ENCODE results near the gene SLC35E4. TPM values are rescaled to one million over a fixed set of nuclear protein-coding genes. Genes with fewer than 3 reads are reported as not detected.
"Not testable (repeated sequence)": the region's sequence is repeated elsewhere in the genome, so short reads cannot be mapped to it uniquely, and the experiment has no call there.

Gene SLC35E4
- total RNA-seq, 1 experiment from 2014 or later, result 5.5 TPM

DNA sequence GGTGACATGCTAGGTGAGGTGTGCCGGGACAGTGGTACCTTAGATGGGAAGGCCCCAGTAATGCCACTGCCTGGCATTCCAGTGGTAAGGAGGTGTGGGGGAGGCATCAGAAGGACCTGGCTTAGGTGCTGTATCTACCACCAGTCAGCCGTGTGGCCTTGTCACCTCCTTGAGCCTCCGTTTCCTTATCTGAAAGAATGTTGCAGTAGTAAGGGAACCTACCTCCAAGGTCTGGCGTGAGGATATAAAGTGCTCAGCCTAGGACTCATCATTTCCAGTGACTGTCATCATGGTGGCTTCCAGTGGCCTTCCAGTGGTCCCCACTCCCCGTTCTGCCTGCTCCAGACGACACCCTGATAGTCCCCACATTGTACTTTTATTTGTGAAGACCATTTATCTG is 38.9 kb downstream of the SLC35E4 start:
- ChIA-PET POLR2A (no interaction called here), CTCF (no interaction called here)
- H3K9me3 ChIP-seq (ENCODE audit: control insufficient read depth, insufficient read depth, low read depth, low read length), result no peaks in the 10 kb centered on the region
- ATAC-seq (no peak), DNase-seq (ENCODE audit: low read depth, low spot score) (no peak)
- H3K4me3 ChIP-seq (ENCODE audit: low read depth in 2 of 2, low read length in 2 of 2), result no peak overlapping the region
- H3K4me1 ChIP-seq (ENCODE audit: control insufficient read depth, insufficient read depth, low read length), result no peaks in the 10 kb centered on the region
- H3K36me3 ChIP-seq (ENCODE audit: control insufficient read depth, insufficient read depth, low read length), result no peaks in the 10 kb centered on the region
- TF ChIP-seq POLR2AphosphoS5 (IDR thresholded peaks at IDR 0.05; ENCODE audit: low read depth, low read length), result no peak
- no peak for TF ChIP-seq TCF7L2 (IDR thresholded peaks at IDR 0.05; ENCODE audit: low read depth, low read length)
- TF ChIP-seq, protein P1, sequence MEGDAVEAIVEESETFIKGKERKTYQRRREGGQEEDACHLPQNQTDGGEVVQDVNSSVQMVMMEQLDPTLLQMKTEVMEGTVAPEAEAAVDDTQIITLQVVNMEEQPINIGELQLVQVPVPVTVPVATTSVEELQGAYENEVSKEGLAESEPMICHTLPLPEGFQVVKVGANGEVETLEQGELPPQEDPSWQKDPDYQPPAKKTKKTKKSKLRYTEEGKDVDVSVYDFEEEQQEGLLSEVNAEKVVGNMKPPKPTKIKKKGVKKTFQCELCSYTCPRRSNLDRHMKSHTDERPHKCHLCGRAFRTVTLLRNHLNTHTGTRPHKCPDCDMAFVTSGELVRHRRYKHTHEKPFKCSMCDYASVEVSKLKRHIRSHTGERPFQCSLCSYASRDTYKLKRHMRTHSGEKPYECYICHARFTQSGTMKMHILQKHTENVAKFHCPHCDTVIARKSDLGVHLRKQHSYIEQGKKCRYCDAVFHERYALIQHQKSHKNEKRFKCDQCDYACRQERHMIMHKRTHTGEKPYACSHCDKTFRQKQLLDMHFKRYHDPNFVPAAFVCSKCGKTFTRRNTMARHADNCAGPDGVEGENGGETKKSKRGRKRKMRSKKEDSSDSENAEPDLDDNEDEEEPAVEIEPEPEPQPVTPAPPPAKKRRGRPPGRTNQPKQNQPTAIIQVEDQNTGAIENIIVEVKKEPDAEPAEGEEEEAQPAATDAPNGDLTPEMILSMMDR (IDR thresholded peaks at IDR 0.05), result no peak
- TF ChIP-seq, protein P2, sequence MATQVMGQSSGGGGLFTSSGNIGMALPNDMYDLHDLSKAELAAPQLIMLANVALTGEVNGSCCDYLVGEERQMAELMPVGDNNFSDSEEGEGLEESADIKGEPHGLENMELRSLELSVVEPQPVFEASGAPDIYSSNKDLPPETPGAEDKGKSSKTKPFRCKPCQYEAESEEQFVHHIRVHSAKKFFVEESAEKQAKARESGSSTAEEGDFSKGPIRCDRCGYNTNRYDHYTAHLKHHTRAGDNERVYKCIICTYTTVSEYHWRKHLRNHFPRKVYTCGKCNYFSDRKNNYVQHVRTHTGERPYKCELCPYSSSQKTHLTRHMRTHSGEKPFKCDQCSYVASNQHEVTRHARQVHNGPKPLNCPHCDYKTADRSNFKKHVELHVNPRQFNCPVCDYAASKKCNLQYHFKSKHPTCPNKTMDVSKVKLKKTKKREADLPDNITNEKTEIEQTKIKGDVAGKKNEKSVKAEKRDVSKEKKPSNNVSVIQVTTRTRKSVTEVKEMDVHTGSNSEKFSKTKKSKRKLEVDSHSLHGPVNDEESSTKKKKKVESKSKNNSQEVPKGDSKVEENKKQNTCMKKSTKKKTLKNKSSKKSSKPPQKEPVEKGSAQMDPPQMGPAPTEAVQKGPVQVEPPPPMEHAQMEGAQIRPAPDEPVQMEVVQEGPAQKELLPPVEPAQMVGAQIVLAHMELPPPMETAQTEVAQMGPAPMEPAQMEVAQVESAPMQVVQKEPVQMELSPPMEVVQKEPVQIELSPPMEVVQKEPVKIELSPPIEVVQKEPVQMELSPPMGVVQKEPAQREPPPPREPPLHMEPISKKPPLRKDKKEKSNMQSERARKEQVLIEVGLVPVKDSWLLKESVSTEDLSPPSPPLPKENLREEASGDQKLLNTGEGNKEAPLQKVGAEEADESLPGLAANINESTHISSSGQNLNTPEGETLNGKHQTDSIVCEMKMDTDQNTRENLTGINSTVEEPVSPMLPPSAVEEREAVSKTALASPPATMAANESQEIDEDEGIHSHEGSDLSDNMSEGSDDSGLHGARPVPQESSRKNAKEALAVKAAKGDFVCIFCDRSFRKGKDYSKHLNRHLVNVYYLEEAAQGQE (IDR thresholded peaks at IDR 0.05; ENCODE audit: insufficient read depth in 1 of 2, low read depth in 2 of 2, low read length in 1 of 2), result no peak
- TF ChIP-seq SIN3A (IDR thresholded peaks at IDR 0.05; ENCODE audit: borderline replicate concordance, insufficient read depth, low read depth, low read length), result no peak
- H3K27ac ChIP-seq (ENCODE audit: low read length), result no peak overlapping the region
- no peaks in the 10 kb centered on the region for H3K27me3 ChIP-seq (ENCODE audit: control insufficient read depth, insufficient read depth, low read length)
- BruUV-seq (replicated peaks), result no TSS peak
- in situ Hi-C loops (cut with HindIII; ENCODE audit: low pct_unique_long_range_greater_than_20kb, low sequenced_read_pairs), result no loop called here
- intact Hi-C loops (cut with micrococcal nuclease; ENCODE audit: unreplicated experiment), result no loop called here

DNA sequence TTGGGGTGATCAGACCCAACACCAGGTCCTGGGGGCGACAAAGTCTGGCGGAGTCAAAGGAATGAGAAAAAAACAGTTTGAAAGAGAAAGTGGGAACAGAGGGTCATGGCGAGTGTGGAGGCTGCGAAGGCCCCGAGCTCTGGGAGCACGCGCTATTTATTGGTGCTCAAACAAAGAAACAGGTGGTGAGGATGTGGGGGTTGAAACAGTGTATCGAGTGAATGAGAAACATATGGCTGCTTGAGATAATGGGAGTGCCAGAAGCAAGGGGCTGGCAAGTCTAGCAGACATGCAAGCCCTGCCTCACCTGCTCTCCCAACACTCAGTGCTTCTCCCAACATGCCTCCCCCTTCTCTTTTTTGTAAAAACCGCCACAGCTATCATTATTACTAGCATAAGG is 39.9 kb downstream of the SLC35E4 start:
- Histone ChIP-seq H3K36me3 (ENCODE audit: control insufficient read depth, insufficient read depth, low read length) (no peaks in the 10 kb centered on the region), H3K9me3 (ENCODE audit: control insufficient read depth, insufficient read depth, low read depth, low read length) (no peaks in the 10 kb centered on the region), H3K4me1 (ENCODE audit: control insufficient read depth, insufficient read depth, low read length) (no peaks in the 10 kb centered on the region), H3K4me3 (ENCODE audit: low read depth in 2 of 2, low read length in 2 of 2) (no peak overlapping the region), H3K27me3 (ENCODE audit: control insufficient read depth, insufficient read depth, low read length) (no peaks in the 10 kb centered on the region), H3K27ac (ENCODE audit: low read length) (no peak overlapping the region)
- no TSS peak for BruUV-seq (replicated peaks)
- in situ Hi-C loops (cut with HindIII; ENCODE audit: low pct_unique_long_range_greater_than_20kb, low sequenced_read_pairs) (no loop called here), intact Hi-C loops (cut with micrococcal nuclease; ENCODE audit: unreplicated experiment) (no loop called here)
- ATAC-seq (no peak), DNase-seq (ENCODE audit: low read depth, low spot score) (no peak)
- ChIA-PET CTCF (no interaction called here), POLR2A (interaction anchor here (0.6 kb wide), 1 partner anchor 641 kb away, joined by 4 read pairs; no protein-coding TSS in a partner anchor)
- TF ChIP-seq TCF7L2 (IDR thresholded peaks at IDR 0.05; ENCODE audit: low read depth, low read length), result no peak
- no peak for TF ChIP-seq SIN3A (IDR thresholded peaks at IDR 0.05; ENCODE audit: borderline replicate concordance, insufficient read depth, low read depth, low read length)
- TF ChIP-seq, protein P2 (IDR thresholded peaks at IDR 0.05; ENCODE audit: insufficient read depth in 1 of 2, low read depth in 2 of 2, low read length in 1 of 2), result no peak
- TF ChIP-seq, protein P1 (IDR thresholded peaks at IDR 0.05), result no peak
- no peak for TF ChIP-seq POLR2AphosphoS5 (IDR thresholded peaks at IDR 0.05; ENCODE audit: low read depth, low read length)

DNA sequence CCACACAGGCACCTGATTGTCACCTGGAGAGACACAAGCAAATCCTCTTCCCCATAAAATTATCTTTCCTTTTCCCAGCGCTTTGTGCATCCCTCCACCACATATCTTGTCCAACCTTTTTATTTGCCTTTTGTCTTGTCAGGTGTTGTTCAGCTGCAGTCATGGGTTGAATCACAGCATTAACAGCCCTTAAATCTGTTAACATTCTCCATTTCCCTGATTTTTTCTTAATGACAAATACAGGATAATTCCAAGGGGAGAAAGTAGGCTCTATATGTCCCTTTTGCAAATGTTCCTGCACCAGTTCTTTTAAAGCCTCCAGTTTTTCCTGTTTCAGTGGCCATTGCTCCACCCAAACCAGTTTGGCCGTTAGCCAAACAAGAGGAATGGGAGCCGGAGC is 41.0 kb downstream of the SLC35E4 start:
- H3K9me3 ChIP-seq (ENCODE audit: control insufficient read depth, insufficient read depth, low read depth, low read length); H3K27me3 ChIP-seq (ENCODE audit: control insufficient read depth, insufficient read depth, low read length); intact Hi-C loops (cut with micrococcal nuclease; ENCODE audit: unreplicated experiment); H3K36me3 ChIP-seq (ENCODE audit: control insufficient read depth, insufficient read depth, low read length); CTCF ChIA-PET; DNase-seq (ENCODE audit: low read depth, low spot score); H3K27ac ChIP-seq (ENCODE audit: low read length); ATAC-seq; BruUV-seq (replicated peaks); H3K4me1 ChIP-seq (ENCODE audit: control insufficient read depth, insufficient read depth, low read length); POLR2A ChIA-PET; in situ Hi-C loops (cut with HindIII; ENCODE audit: low pct_unique_long_range_greater_than_20kb, low sequenced_read_pairs); H3K4me3 ChIP-seq (ENCODE audit: low read depth in 2 of 2, low read length in 2 of 2): not testable (repeated sequence)
